ENCODE measurements around the gene CD151. TPM values are rescaled to one million over a fixed set of nuclear protein-coding genes. Genes with fewer than 3 reads are reported as not detected.

The CD151 gene
- total RNA-seq, 1 experiment from 2014 or later = 296 TPM

DNA sequence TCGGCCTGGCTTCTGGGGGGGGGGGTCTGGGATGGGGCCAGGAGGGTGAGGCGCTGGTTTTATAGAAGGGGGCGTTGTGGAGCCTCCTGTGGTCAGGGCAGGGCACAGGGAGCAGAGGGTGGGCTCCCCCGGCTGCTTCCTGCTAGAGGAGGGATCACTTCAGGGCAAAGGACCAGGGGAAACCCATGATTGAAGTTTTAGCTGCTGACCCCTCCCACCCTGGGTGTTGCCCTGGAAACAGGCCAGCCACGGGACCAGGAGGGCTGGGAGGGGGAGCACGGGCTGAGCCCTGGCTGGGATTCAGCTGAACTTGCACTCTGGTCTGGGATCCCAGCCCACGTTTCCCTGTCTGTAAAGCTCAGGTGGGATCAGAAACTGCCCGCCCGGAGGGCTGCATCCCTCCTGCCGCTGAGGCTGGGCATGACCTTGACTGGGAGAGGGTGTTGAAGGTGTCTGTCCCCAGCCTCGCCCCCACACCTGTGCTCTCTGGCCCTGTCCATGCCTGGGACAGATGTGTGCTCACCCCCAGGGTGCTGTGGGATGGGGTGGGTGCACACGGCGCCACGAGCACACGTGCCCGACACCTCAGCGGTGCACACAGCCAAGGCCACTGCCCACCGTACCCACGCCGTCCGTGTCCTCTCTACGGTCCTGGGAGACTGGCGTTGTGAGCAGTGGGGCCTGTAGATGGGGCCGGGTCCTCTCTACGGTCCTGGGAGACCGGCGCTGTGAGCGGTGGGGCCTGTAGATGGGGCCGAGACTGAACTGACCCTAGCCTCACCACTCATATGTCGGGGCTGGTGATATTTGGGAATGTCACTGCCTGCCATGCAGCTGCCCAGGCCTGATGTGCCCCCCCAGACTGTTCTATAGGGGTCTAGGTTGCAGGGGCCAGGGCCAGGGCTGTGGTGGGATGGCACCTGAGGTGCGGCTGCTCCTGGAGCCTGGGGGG is 12.2 kb downstream of the CD151 start (continued):
- TF ChIP-seq, protein P1, sequence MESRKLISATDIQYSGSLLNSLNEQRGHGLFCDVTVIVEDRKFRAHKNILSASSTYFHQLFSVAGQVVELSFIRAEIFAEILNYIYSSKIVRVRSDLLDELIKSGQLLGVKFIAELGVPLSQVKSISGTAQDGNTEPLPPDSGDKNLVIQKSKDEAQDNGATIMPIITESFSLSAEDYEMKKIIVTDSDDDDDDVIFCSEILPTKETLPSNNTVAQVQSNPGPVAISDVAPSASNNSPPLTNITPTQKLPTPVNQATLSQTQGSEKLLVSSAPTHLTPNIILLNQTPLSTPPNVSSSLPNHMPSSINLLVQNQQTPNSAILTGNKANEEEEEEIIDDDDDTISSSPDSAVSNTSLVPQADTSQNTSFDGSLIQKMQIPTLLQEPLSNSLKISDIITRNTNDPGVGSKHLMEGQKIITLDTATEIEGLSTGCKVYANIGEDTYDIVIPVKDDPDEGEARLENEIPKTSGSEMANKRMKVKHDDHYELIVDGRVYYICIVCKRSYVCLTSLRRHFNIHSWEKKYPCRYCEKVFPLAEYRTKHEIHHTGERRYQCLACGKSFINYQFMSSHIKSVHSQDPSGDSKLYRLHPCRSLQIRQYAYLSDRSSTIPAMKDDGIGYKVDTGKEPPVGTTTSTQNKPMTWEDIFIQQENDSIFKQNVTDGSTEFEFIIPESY (IDR thresholded peaks at IDR 0.05; ENCODE audit: extremely low read depth, insufficient replicate concordance, low read length) = no peak
- no peak for TF ChIP-seq ZNF274 (IDR thresholded peaks at IDR 0.05; ENCODE audit: low read depth, low read length)
- no peak for TF ChIP-seq CTCF (IDR thresholded peaks at IDR 0.05 in 2 of 3, conservative IDR thresholded peaks at IDR 0.05 in 1 of 3; ENCODE audit: borderline replicate concordance in 1 of 3, insufficient read depth in 1 of 3, low read depth in 2 of 3, low read length in 2 of 3)
- no peak for TF ChIP-seq JUND (IDR thresholded peaks at IDR 0.05)

GRCh38 chr11:845872-846495 is 13.2 kb downstream of the CD151 start:
- Histone ChIP-seq H3K79me2 (ENCODE audit: insufficient read depth, low read length) (peaks cover 30% of the 10 kb centered on the region), H3K27me3 (ENCODE audit: insufficient read depth, low read length) (no peaks in the 10 kb centered on the region), H2AFZ (ENCODE audit: low read depth, low read length, poor library complexity, severe bottlenecking) (no peak overlapping the region), H3K36me3 (ENCODE audit: control insufficient read depth in 1 of 2, insufficient read depth in 2 of 2, low read length in 2 of 2) (peaks cover 0 to 2% of the 10 kb centered on the region in 2 experiments; a peak in 1 of 4 replicates), H3K27ac (ENCODE audit: low read depth, low read length) (peak overlapping the region; percentile 37; the same call in 1 of the 2 replicates), H3K4me2 (ENCODE audit: low read length) (no peak overlapping the region), H3K4me1 (ENCODE audit: control insufficient read depth in 1 of 2, insufficient read depth in 2 of 2, low read length in 2 of 2) (peaks cover 20 to 43% of the 10 kb centered on the region in 2 experiments), H3K4me3 (replicated peaks in 1 of 2; ENCODE audit: low read depth in 1 of 2, low read length in 2 of 2) (no peak overlapping the region), H3K9me3 (ENCODE audit: control insufficient read depth in 1 of 2, insufficient read depth in 1 of 2, low read depth in 1 of 2, low read length in 2 of 2) (no peaks in the 10 kb centered on the region), H3K9me2 (ENCODE audit: insufficient read depth) (no peaks in the 10 kb centered on the region), H4K20me1 (ENCODE audit: insufficient read depth) (peaks cover 2% of the 10 kb centered on the region; the same call in 1 of the 2 replicates), H3K9ac (ENCODE audit: low read length) (no peak overlapping the region)
- POLR2A ChIA-PET = interaction anchor here (0.7 to 1.4 kb wide), 4 partner anchors 9 to 27 kb away, joined by 3 to 4 read pairs (median 4); no protein-coding TSS in a partner anchor
- intact Hi-C loops (cut with micrococcal nuclease) = no loop called here
- DNase-seq (ENCODE audit: low read depth, low spot score) = no peak
- no TSS peak for BruUV-seq (replicated peaks)
- CTCF ChIA-PET = no interaction called here
- TF ChIP-seq CBX3 (IDR thresholded peaks at IDR 0.05; ENCODE audit: low read depth) = no peak
- no peak for ATAC-seq
- RAD21 ChIA-PET (ENCODE audit: low non-redundant PET in 1 of 2, low total read pairs in 2 of 2, uncharacterized antibody in 2 of 2, unreplicated experiment in 2 of 2) = interaction anchor here in 1 of 2 experiments (0.8 kb wide), 1 partner anchor 16 kb away, joined by 3 read pairs; no protein-coding TSS in a partner anchor
